Cardiac fibroblast (primary cell): ENCODE data around the gene FGD4.

Source experiments
- DNase-seq, 2 donors: peaks; one replicate each; pipeline versions ENCODE4 v3.0.0 to v3.0.0-alpha.2; 2010; ENCODE audit warnings: low read depth in 2 of 2
- H3K4me3 ChIP-seq, 2 donors: replicated peaks in 1 of 2; 1 replicate in 1 of 2; 2 replicates in 1 of 2; pipeline ENCODE4 v1.5.1; 2011; ENCODE audit warnings: low read depth in 2 of 2, low read length in 2 of 2, mild to moderate bottlenecking in 2 of 2, moderate library complexity in 1 of 2
- CTCF ChIP-seq: IDR thresholded peaks from one replicate; pipeline ENCODE4 v1.5.1; 2011; ENCODE audit warnings: low read depth, mild to moderate bottlenecking, low read length, inconsistent platforms

Gene FGD4

GRCh38 chr12:32419520-32419960 is 20.2 kb downstream of the FGD4 start:
- no peak for TF ChIP-seq CTCF
- H3K4me3 ChIP-seq, result no peak overlapping the region
- peak; percentile 52 to 68 for DNase-seq

GRCh38 chr12:32420356-32420755 is 21.0 kb downstream of the FGD4 start:
- H3K4me3 ChIP-seq, result no peak overlapping the region
- no peak for TF ChIP-seq CTCF
- no peak for DNase-seq

- no peak for DNase-seq
- no peak for TF ChIP-seq CTCF
- H3K4me3 ChIP-seq, result no peak overlapping the region
Observed at GRCh38 chr12:32423559-32423958, 24.2 kb downstream of the FGD4 start.

- DNase-seq, result no peak
Observed at GRCh38 chr12:32431025-32431424, 31.7 kb downstream of the FGD4 start.

GRCh38 chr12:32435921-32436705 is 36.8 kb downstream of the FGD4 start:
- TF ChIP-seq CTCF, result no peak
- H3K4me3 ChIP-seq, result no peak overlapping the region
- DNase-seq, result peak in 1 of 2 donors; percentile 63

More at GRCh38 chr12:32431025-32431424, 31.7 kb downstream of the FGD4 start:
- no peak for TF ChIP-seq CTCF
- no peak overlapping the region for H3K4me3 ChIP-seq

- no peak for TF ChIP-seq CTCF
- peak; percentile 88 to 99 for DNase-seq
- no peak overlapping the region for H3K4me3 ChIP-seq
Observed at GRCh38 chr12:32437095-32437515, 37.7 kb downstream of the FGD4 start.
